RCC 7860 (cell line): Measurements from ENCODE around the gene ZBTB26.

Source experiments
- DNase-seq: peaks from one replicate; pipeline ENCODE4 v3.0.0-alpha.2; 2015; ENCODE audit warnings: low spot score
- FAIRE-seq: peaks from 2 replicates; lab custom pipeline; 2012; peaks lifted over from hg19 to GRCh38; lab: Jason Lieb, UNC

ZBTB26 gene, protein sequence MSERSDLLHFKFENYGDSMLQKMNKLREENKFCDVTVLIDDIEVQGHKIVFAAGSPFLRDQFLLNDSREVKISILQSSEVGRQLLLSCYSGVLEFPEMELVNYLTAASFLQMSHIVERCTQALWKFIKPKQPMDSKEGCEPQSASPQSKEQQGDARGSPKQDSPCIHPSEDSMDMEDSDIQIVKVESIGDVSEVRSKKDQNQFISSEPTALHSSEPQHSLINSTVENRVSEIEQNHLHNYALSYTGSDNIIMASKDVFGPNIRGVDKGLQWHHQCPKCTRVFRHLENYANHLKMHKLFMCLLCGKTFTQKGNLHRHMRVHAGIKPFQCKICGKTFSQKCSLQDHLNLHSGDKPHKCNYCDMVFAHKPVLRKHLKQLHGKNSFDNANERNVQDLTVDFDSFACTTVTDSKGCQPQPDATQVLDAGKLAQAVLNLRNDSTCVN

DNA sequence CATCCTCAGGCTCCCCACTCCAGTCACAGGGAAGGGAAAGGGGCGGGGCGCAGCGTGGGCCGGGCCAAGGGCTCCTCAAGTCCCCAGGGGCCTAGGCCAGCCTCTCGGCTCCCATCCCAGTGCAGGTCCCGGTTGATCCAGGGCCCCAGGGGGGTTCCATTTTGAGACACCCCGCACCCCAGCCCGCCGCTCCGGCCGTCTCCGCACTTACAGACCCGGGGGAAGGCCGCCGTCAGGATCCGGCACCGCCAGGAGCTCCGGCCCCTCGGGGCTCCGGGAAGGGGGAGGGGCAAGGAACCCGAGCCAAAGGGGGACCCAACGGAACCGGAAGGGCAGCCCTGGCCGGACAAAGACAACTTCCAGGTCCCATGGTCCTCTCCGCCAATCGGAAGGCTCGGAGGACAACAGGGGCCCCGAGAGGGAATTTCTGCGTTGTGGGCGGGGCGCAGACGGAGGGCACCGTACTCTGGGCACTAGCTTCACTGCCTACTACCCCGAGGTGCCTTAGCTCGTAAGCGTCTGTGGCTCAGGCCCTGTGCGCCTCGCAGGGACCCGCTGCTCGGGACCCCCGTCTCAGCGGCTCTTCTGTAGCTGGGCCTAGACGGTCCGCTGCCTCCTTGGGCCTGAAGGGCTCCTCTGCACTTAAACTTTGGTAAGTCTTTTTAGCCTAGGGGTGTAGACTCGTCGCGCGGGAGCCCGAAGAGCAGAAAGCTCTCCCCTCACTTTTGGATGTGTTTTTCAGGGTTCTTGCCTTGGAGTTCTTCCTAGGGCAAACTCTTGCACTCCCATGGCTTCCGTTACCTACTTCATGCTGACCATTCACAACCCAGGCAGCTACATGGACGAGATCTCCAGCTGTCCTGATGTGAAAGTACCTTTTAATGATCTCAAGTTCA lies at the start of gene ZBTB26:
Gene ZBTB26 (minus strand): TSS at position 287 of the 896 bp plus-strand sequence. CDS start 11,578 bp downstream, outside the sequence.
- DNase-seq = peak; percentile 86
- peak; percentile 77 for FAIRE-seq

DNA sequence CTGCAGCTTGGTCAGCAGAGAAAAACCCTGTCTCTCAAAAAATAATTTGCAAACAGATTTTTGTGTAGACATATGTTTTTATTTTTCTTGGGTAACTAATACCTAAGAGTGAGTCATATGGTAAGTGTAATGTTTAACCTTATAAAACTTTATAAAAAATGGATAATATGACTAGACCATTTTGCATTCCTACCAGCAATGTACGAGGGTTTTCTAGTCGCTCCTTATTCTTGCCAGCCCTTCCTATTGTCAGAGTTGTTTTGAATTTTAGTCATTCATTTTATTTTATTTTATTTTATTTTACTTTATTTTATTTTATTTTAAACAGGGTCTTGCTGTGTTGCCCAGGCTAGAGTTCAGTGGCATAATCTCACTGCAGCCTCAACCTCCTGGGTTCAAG lies 47.3 kb upstream of the ZBTB26 start:
- FAIRE-seq = no peak
- peak; percentile 42 for DNase-seq

DNA sequence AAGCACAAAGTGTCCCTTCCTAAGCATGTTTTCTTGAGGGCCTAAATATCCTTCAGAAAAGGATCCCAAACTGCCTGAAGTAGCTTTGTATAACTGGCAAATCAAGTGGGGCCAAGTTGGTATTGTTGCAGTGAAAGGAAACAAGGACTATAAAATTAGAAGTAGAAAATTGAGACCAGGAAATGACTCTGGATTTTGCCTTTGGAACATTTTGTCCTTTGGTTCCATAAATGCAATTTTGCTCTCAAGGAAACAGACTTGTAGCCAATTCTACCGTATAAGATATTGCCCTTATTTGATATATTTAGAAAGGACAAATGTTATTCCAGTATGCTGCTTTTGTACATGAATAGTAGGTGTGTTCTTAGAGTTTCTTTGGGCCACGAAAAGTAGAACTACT lies 43.9 kb upstream of the ZBTB26 start:
- DNase-seq (no peak), FAIRE-seq (no peak)

DNA sequence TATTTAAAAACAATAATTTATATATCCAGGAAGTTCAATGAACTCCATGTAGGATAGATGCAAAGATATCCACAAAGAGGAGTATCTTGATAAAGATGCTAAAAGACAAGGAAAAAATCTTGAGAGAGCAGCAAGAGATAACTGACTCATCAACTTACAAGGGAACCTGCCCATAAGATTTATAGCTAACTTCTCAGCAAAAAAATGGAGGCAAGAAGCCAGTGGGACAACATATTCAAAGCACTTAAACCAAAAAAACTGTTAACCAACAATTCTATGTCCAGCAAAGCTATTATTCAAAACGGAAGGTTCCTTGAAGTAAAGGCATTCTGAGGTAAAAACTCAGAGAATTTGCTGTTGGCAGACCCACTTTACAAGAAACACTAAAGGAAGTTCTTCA lies 29.8 kb upstream of the ZBTB26 start:
- no peak for FAIRE-seq
- no peak for DNase-seq

DNA sequence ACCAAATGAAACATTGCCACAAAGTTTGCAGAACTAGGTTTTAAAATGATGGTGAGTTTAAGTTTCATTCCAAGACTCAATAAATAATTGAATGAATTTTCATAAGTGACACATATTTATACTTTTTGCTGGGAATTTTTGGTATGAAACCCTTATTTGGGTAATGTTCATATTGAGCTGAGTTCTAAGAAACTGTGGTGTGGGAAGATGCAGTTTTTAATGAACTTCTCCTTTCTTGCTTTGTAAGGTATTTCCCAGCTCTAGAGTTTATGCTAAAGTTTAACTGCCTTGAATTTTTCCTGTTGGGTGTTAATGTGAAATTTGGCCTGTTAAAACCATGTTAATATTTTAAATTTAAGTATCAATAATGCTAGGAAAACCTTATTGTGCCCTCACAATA lies 24.6 kb upstream of the ZBTB26 start:
- DNase-seq (no peak), FAIRE-seq (no peak)

DNA sequence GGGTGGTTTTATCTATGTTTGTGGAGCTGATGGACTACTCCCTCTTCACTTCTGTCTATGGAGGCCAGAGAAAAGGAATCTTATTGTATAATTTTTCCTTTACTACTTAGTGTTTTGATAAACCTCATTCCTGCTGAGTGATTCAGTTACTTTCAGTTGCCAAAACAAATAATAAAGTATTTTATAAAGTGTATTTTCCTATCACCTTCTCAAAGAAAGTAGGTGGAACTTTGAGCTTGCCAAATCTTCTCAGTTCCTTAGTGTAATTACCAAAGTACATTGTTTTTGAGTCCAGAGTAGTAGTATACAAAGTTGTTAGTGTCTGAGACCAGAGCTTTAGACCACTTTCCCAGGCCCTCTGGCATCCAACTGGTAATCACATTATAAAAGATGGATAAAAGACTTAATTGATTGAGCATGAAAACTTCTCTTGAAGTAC lies 23.0 kb upstream of the ZBTB26 start:
- DNase-seq (no peak), FAIRE-seq (no peak)

DNA sequence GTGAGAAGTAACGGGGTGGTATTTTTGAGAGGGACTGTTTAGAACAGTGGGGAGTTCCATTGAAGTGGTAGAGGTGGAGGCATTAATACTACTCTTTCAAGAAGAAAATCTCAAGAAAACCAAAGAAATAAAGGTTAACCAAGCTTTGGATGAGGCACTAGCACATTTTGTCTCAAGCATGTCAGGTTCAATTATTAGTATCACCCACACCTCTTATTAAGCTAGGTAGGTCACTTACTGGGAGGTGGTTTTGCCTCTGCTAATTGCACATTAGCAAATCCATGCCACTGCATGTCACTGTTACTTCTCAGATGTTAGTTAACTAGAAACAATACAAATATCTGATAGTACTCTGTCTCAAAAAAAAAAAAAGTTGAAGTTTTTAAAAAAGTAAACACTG lies 19.7 kb upstream of the ZBTB26 start:
- no peak for FAIRE-seq
- DNase-seq = no peak

DNA sequence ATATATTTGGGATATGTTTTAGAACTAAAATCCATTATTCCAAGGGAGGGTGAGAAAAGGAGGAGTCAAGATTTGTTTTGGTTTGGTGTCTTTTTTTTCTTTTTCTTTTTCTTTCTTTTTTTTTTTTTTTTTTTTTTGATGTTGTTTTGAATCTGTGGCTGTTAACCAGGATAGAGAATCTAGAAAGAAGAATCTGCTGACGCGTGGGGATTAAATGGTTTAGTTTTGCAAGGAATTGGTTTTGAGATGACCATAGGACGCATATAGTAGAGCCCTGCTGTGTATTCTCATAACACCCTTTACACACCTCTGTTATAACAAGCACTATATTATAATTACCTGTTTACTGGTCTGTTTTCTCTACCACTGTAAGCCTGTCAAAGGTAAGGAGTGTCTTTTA lies 19.0 kb upstream of the ZBTB26 start:
- DNase-seq (no peak), FAIRE-seq (no peak)

DNA sequence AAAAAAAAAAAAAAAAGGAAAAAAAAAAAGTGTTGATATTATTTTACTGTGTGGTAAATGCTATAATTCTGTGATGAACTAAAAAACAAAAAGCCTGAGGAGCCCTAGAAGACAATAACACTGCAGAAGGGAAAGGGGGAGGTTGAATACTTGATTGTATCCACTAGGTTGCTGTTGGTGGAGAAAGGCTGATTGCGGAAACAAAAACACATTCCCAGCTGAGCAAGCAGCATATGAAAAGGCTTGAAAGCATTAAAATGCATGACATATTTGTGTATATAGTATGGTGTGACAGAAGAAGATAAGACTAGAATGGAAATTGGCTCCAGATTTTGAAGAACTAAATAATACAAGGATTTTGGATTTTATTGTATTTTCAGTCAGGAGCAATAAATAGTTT lies 18.4 kb upstream of the ZBTB26 start:
- no peak for FAIRE-seq
- no peak for DNase-seq

DNA sequence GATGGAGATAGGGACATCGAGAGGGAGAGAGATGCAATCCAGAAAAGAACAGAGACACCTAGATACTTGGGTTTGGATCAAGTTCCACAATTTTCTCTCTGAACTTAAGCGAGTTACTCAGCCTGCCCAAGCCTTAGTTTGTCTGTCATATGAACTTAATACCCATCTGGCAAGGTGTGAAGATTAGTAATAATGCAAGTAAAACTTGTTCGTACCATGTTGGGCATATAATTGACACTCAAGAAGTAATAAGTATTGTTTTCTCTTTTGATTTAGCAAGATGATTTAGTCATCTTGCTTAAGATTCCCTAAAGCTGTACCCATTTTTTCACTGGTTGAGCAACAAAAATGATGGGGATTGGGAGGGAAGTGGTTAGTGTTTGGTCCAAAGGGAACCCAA lies 17.0 kb upstream of the ZBTB26 start:
- no peak for DNase-seq
- FAIRE-seq = no peak

DNA sequence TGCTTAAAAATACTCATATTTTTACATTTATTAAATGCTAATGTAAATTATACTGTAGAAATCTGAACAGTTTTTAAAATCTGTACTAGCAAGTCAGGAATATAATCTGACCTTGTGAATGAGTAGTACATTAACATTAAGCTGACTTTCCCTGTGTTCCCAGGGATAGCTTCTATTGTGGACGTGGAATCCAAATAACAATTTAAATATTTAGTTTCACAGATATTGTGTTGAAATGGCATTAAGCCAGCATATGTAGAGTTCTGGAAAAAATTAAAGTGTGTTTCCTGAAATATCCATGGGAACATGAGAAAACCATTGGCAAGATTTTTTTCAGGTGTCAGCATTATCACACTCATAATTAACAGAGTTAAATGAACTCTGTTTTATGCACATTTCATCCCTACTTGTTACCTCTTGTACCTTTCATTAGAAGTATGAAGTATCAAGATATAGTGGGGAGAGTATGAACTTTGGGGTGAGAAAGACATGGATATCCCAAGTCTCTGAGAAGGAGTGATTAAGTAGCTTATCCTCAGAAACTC lies 15.2 kb upstream of the ZBTB26 start:
- DNase-seq = no peak
- FAIRE-seq = no peak

DNA sequence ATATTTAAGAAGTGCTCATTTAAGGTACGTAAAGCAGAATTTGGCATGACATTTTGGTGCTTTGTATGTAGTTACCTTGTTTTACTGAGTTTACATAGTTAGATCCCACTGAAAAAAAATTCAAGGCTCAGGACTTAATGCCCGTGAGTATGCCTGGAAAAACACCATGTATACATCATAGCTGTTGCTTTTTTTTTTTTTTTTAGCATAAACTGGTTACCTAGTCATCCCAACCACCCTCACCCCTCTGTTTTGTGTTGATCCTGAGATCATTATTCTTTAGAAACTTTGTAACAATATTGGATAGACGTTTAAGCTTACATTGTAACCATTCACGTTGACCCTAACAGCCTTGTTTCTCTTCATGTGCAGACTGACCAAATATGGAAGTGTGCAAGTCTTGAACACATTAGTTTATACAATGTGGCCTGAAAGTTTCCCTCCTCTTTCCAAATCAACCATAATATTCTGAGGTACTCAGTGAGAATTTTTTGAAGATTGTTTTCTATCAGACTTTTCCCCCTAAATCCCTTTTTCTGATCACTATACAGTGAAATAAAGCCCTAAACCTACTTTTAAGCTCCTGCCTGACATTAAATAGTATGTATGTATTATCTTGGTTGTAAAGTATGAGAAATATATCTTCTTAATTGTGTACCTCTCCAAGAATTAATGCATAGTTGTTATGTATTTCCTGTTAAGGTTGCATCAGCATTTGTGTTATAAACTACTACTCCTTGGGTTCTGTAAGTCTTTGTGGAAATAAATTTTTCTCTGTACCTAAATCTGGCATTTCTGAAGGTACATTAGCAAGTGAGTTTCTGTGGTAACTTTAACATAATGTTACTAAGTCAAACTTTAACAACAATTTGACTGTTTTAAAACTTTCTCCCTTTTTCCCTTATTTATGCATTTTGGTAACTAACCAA lies 13.9 kb upstream of the ZBTB26 start:
- FAIRE-seq (no peak), DNase-seq (no peak)

DNA sequence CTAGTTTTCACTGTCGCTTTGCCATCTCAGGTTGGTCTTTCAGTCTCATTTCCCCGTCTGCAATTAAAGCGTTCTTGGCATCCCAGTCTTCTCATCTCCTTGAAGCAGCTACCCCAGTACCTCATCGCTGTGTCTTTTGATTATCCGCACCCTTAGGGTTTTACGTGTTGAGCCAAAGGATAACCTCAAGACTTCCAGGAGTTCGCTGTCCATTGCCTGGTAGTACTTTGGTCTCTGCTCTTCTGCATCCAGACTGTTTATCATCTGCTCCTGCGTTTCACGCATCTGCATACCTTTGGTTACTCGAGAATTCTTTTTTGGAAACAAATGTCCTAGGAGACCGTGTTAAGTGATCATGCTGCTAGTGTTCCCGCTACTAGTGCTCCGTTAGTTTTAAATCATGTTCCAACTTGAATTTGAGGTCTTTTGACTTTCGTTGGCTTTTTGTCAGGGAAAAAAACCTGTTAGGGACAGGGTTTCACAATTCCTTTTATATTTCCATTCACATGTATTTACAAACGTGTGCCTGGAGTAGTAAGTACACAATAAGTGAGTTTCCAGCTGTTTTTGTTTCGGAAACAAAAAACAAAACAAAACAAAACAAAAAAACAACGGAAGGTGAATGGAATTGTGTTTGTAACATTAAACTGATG lies 10.4 kb upstream of the ZBTB26 start:
- DNase-seq (peak; percentile 19), FAIRE-seq (no peak)

DNA sequence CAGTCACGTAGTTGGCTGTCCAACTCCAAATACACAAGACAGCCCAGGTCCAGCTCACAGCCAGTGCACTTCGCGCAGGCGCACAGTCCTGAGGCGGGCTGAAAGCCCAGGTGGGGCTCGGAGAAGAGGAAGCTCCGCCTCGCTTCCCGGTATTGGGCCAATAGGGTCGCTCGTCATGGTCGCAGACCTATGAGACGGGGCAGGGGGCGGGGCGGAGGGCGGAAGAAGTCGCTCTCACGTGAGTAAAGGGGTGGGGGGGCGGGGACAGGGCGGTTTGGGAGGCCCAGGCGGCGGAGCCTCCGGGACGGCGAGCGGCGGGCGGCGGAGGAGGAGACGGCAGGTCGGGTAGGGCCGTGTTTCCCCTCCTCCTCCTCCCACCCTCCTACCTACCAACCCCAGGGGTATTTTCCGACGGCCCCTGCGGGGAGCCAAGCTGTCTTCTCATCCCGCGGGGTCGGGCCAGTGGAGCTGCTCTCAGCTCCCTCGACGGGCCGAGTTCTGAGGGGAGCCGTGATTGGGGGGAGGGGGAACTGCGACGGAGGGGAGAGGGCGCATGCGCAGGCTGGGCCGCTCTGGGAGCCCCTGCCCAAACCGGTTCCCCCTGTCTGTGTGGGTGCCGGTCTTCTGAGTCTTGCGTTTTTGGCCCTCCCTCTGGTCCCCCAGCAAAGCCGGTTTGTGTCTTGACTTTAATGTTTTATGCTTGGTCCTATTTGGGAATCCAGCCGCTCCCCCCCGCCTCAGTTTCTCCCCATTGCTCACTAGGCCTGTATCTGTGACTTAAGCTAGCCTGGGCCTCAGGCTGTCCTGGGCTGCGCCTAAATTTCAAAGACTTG lies 9.7 kb upstream of the ZBTB26 start, which contains the start of gene RABGAP1:
Gene RABGAP1 (plus strand): TSS at position 272 of the 833 bp plus-strand sequence. CDS start 16,040 bp downstream, outside the sequence.
- peak; percentile 95 for DNase-seq
- peak; percentile 66 for FAIRE-seq

DNA sequence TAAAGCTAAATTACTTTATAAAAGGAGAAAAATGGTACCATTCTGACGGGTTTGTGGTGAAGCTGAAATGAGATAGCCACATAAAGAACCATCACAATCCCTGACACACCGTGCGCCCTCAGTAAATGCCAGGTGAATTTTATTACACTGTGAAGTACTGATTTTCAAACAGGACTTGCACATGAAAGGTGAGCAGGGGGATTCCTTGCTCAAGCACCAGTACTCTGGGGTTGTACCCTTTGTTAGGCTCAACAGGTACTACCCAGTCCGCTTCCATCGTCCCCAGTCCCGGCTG lies 9.1 kb upstream of the ZBTB26 start:
- DNase-seq (no peak), FAIRE-seq (no peak)

DNA sequence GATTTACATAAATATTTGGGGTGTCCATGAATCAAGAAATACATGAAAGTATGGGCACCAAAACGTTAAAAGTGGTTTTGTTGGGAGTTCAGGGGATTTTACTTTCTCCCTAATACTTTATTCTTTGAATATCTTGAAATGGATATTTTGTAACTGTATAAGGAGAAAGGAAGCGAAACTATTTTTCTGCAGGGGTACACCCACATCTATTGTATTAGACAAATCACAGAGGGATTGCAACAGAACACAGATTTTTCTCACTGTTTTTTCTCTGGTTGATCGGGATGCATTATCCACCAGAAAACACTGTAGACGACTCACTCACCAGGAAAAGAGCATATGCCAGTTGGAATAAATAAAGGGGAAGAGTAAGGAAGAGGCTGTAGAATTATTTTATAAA lies 8.3 kb upstream of the ZBTB26 start:
- no peak for DNase-seq
- no peak for FAIRE-seq

DNA sequence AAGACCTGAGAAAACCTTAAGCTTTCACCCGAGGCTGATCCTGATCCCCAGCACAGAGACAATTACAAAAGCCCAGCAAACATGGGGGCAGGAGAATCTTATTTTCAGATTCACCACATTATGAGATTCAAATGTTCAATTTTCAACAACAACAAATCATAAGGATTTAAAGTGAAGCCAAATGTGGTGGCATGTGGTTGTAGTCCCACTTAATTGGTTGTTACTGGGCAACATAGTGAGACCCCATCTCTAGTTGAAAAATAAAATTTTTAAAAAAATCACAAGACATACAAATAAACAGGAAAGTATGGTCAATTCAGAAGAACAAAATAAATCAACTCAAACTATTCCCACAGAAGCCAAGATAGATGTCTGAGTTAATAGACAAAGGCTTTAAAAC lies 5.6 kb upstream of the ZBTB26 start:
- FAIRE-seq (no peak), DNase-seq (no peak)

DNA sequence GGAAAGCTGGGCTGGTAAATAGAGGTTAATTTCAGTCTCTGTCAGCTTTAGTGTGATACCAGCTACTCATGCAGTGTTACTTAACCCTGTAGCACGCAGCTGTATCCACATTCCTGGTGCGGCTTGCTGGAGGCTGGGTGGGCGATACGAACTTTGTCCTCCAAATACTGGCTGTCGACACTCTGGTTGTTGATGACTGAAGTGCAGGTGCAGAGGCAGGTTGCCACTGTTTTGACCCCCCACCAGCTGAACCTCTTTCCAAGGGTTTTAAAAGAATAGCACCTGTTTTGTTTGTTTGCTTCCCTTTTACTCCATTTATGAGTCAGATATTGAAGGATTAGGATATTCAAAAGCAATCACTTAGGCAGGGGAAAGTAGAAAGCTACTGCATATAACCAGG lies 5.2 kb upstream of the ZBTB26 start:
- DNase-seq = no peak
- no peak for FAIRE-seq

DNA sequence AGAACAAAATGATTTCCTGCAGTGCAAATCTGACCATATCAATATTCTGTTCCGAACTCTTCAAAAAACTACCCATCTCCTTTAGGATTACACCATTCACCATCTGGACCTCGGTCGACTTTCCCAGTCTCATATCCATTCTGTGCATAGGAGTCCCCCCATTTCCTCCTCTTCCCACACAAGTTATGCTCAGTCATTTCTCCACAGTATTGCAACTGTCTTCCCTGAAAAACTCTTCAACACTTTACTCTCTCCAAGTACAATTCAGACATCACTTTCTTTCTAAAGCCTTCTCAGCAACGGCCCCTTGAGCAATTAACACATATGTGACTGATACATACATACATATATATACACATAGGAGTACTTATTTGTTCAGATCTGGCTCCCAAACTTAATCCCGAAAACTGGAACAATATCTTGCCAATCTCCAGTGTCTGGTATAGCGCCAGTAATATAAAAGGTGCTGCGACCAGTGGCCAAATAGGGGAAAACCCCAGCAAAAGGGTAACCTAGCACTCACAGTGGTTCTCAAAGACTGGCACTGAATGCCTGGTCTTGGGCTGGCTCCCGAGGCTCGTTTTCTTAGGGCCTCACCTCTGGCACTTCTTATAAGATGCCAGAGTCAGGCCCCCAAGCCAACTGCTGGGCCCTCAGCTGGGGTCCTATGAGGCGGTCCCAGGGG lies 629 bp downstream of the ZBTB26 start:
- FAIRE-seq = no peak
- no peak for DNase-seq
